Activated CD4-positive, alpha-beta memory T cell treated with anti-CD3 and anti-CD28 coated beads, Interleukin-2, amount 10 ng/mL, durations not matched to agents 7 days and 5 days (primary cell): ENCODE results near the gene KRTAP4-3. TPM values are rescaled to one million over a fixed set of nuclear protein-coding genes. Genes with fewer than 3 reads are reported as not detected.
"Not testable (repeated sequence)": the region's sequence is repeated elsewhere in the genome, so short reads cannot be mapped to it uniquely, and the experiment has no call there.

ENCODE experiments used
- CTCF ChIA-PET: fragments of 350-600 bp; sonication (Branson Sonifier 250); formaldehyde crosslinking; loops from one replicate; lab custom pipeline; 2021; ENCODE audit warnings: antibody characterized with exemption, inconsistent platforms; lab: Charles Lee
- POLR2A ChIA-PET: fragments of 350-600 bp; sonication (Branson Sonifier 250); formaldehyde crosslinking; loops from one replicate; lab custom pipeline; 2021; ENCODE audit warnings: antibody characterized with exemption; lab: Charles Lee
- DNase-seq: peaks from one replicate; pipeline ENCODE4 v3.0.0-alpha.2; 2020
- H3K27ac Mint-ChIP-seq: one replicate; pipeline ENCODE4 v1.8.0; 2021; ENCODE audit warnings: mild to moderate bottlenecking, mixed read lengths
- H3K27me3 Mint-ChIP-seq: one replicate; pipeline ENCODE4 v1.8.0; 2021; ENCODE audit warnings: mixed read lengths
- H3K36me3 Mint-ChIP-seq: one replicate; pipeline ENCODE4 v1.8.0; 2021; ENCODE audit warnings: low read depth, mixed read lengths
- H3K4me1 Mint-ChIP-seq: one replicate; pipeline ENCODE4 v1.8.0; 2021; ENCODE audit warnings: mixed read lengths
- H3K4me3 Mint-ChIP-seq: one replicate; pipeline ENCODE4 v1.8.0; 2021; ENCODE audit warnings: mild to moderate bottlenecking, mixed read lengths
- H3K9me3 Mint-ChIP-seq: one replicate; pipeline ENCODE4 v1.8.0; 2021; ENCODE audit warnings: mixed read lengths
- total RNA-seq, 2 experiments: library from RNA; stranded (reverse); gene quantifications; one replicate each; pipeline ENCODE4 v1.2.3, GENCODE V29; 2021

Gene KRTAP4-3
- total RNA-seq, 2 experiments from 2014 or later = not detected

GRCh38 chr17:41147531-41148204, 20.4 kb downstream of the KRTAP4-3 start:
- no peak overlapping the region for H3K27ac Mint-ChIP-seq
- no peak for DNase-seq
- no peaks in the 10 kb centered on the region for H3K4me1 Mint-ChIP-seq
- peaks cover 5% of the 10 kb centered on the region for H3K9me3 Mint-ChIP-seq
- H3K4me3 Mint-ChIP-seq = no peak overlapping the region
- ChIA-PET CTCF (interaction anchor here (1.0 kb wide), 1 partner anchor 11 kb away, joined by 3 read pairs; no protein-coding TSS in a partner anchor), POLR2A (no interaction called here)
- H3K36me3 Mint-ChIP-seq = no peaks in the 10 kb centered on the region
- H3K27me3 Mint-ChIP-seq = no peaks in the 10 kb centered on the region

GRCh38 chr17:41145261-41145660, 22.8 kb downstream of the KRTAP4-3 start:
- DNase-seq = no peak
- Mint-ChIP-seq H3K4me1 (no peaks in the 10 kb centered on the region), H3K36me3 (no peaks in the 10 kb centered on the region), H3K9me3 (peaks cover 10% of the 10 kb centered on the region), H3K27me3 (no peaks in the 10 kb centered on the region), H3K4me3 (no peak overlapping the region), H3K27ac (no peak overlapping the region)
- POLR2A ChIA-PET = no interaction called here
- CTCF ChIA-PET = no interaction called here

GRCh38 chr17:41144846-41145245, 23.2 kb downstream of the KRTAP4-3 start:
- H3K4me3 Mint-ChIP-seq = no peak overlapping the region
- H3K27ac Mint-ChIP-seq = no peak overlapping the region
- peaks cover 10% of the 10 kb centered on the region for H3K9me3 Mint-ChIP-seq
- H3K36me3 Mint-ChIP-seq = no peaks in the 10 kb centered on the region
- H3K4me1 Mint-ChIP-seq = no peaks in the 10 kb centered on the region
- H3K27me3 Mint-ChIP-seq = no peaks in the 10 kb centered on the region
- CTCF ChIA-PET = no interaction called here
- POLR2A ChIA-PET = no interaction called here
- no peak for DNase-seq

- ChIA-PET CTCF (no interaction called here), POLR2A (no interaction called here)
- no peaks in the 10 kb centered on the region for H3K4me1 Mint-ChIP-seq
- H3K27me3 Mint-ChIP-seq = peaks cover 2% of the 10 kb centered on the region
- H3K4me3 Mint-ChIP-seq = no peak overlapping the region
- no peak for DNase-seq
- peaks cover 3% of the 10 kb centered on the region for H3K36me3 Mint-ChIP-seq
- H3K27ac Mint-ChIP-seq = no peak overlapping the region
- peaks cover 15% of the 10 kb centered on the region for H3K9me3 Mint-ChIP-seq
Measured at GRCh38 chr17:41141361-41141760, 26.7 kb downstream of the KRTAP4-3 start.

- Mint-ChIP-seq H3K4me3 (no peak within 1 kb of the TSS), H3K27ac (no peak within 1 kb of the TSS), H3K36me3 (peaks cover 3% of the 10 kb centered on the region), H3K27me3 (peaks cover 2% of the 10 kb centered on the region), H3K9me3 (peaks cover 15% of the 10 kb centered on the region), H3K4me1 (no peaks in the 10 kb centered on the region)
- no peak for DNase-seq
- ChIA-PET CTCF (no interaction called here), POLR2A (no interaction called here)
Measured at GRCh38 chr17:41140360-41141131, 27.5 kb downstream of the KRTAP4-3 start, which contains the start of gene KRTAP4-6. TSS of gene KRTAP4-6 (minus strand) at chr17:41140544. CDS start at chr17:41140487, 57 bp downstream.

GRCh38 chr17:41139865-41140264, 28.2 kb downstream of the KRTAP4-3 start:
- POLR2A ChIA-PET, H3K27me3 Mint-ChIP-seq, H3K4me1 Mint-ChIP-seq, CTCF ChIA-PET, H3K4me3 Mint-ChIP-seq, H3K36me3 Mint-ChIP-seq, DNase-seq, H3K27ac Mint-ChIP-seq: not testable (repeated sequence)
- peaks cover 15% of the 10 kb centered on the region for H3K9me3 Mint-ChIP-seq

- no peak for DNase-seq
- Mint-ChIP-seq H3K4me1 (no peaks in the 10 kb centered on the region), H3K27ac (no peak overlapping the region), H3K27me3 (peaks cover 2% of the 10 kb centered on the region), H3K36me3 (no peaks in the 10 kb centered on the region), H3K4me3 (no peak overlapping the region), H3K9me3 (peaks cover 2% of the 10 kb centered on the region)
- ChIA-PET CTCF (no interaction called here), POLR2A (no interaction called here)
Measured at GRCh38 chr17:41133880-41134735, 33.9 kb downstream of the KRTAP4-3 start.

GRCh38 chr17:41131979-41132378, 36.0 kb downstream of the KRTAP4-3 start:
- no peak overlapping the region for H3K4me3 Mint-ChIP-seq
- ChIA-PET POLR2A (no interaction called here), CTCF (no interaction called here)
- H3K27me3 Mint-ChIP-seq = no peaks in the 10 kb centered on the region
- no peaks in the 10 kb centered on the region for H3K9me3 Mint-ChIP-seq
- H3K36me3 Mint-ChIP-seq = no peaks in the 10 kb centered on the region
- H3K27ac Mint-ChIP-seq = no peak overlapping the region
- DNase-seq = no peak
- H3K4me1 Mint-ChIP-seq = no peaks in the 10 kb centered on the region

GRCh38 chr17:41127371-41127770, 40.6 kb downstream of the KRTAP4-3 start:
- H3K27ac Mint-ChIP-seq = no peak overlapping the region
- POLR2A ChIA-PET = no interaction called here

GRCh38 chr17:41126412-41126811, 41.6 kb downstream of the KRTAP4-3 start:
- peaks cover 8% of the 10 kb centered on the region for H3K4me1 Mint-ChIP-seq
- ChIA-PET CTCF (no interaction called here), POLR2A (no interaction called here)
- H3K9me3 Mint-ChIP-seq = no peaks in the 10 kb centered on the region
- DNase-seq = no peak
- H3K36me3 Mint-ChIP-seq = no peaks in the 10 kb centered on the region
- H3K27me3 Mint-ChIP-seq = peaks cover 4% of the 10 kb centered on the region
- no peak overlapping the region for H3K4me3 Mint-ChIP-seq
- no peak overlapping the region for H3K27ac Mint-ChIP-seq

More at GRCh38 chr17:41127371-41127770, 40.6 kb downstream of the KRTAP4-3 start:
- Mint-ChIP-seq H3K27me3 (peaks cover 4% of the 10 kb centered on the region), H3K9me3 (no peaks in the 10 kb centered on the region), H3K4me3 (no peak overlapping the region), H3K4me1 (peaks cover 8% of the 10 kb centered on the region), H3K36me3 (no peaks in the 10 kb centered on the region)
- CTCF ChIA-PET = no interaction called here
- no peak for DNase-seq

- POLR2A ChIA-PET = no interaction called here
- Mint-ChIP-seq H3K36me3 (no peaks in the 10 kb centered on the region), H3K9me3 (peaks cover 1% of the 10 kb centered on the region)
Measured at GRCh38 chr17:41125064-41125463, 43.0 kb downstream of the KRTAP4-3 start.

GRCh38 chr17:41123991-41124371, 44.0 kb downstream of the KRTAP4-3 start, which contains the start of gene KRTAP4-12:
TSS of gene KRTAP4-12 (minus strand) at chr17:41124182. CDS start at chr17:41124122, 60 bp downstream.
- H3K27ac Mint-ChIP-seq, DNase-seq, H3K9me3 Mint-ChIP-seq, H3K4me3 Mint-ChIP-seq, CTCF ChIA-PET, POLR2A ChIA-PET, H3K36me3 Mint-ChIP-seq, H3K27me3 Mint-ChIP-seq: not testable (repeated sequence)
- peaks cover 12% of the 10 kb centered on the region for H3K4me1 Mint-ChIP-seq

More at GRCh38 chr17:41125064-41125463, 43.0 kb downstream of the KRTAP4-3 start:
- DNase-seq = no peak
- Mint-ChIP-seq H3K27me3 (peaks cover 4% of the 10 kb centered on the region), H3K4me1 (peaks cover 12% of the 10 kb centered on the region), H3K4me3 (no peak overlapping the region), H3K27ac (no peak overlapping the region)
- CTCF ChIA-PET = no interaction called here
